Adrenal gland (tissue), 5 donors: ENCODE data around the gene NCKAP5L.

Experiments used
- CTCF ChIP-seq, 6 experiments: fragments of 450-650 bp in 4 of 6; fragments of 200-600 bp in 2 of 6; sonication (generic) in 1 of 6; IDR thresholded peaks; 1 replicate in 5 of 6; 2 replicates in 1 of 6; pipeline versions ENCODE4 v1.5.1 to v1.8.0; 2016 to 2021; ENCODE audit warnings: antibody characterized with exemption in 6 of 6, mild to moderate bottlenecking in 2 of 6, moderate library complexity in 1 of 6
- POLR2A ChIP-seq, 2 donors: fragments of 450-650 bp; IDR thresholded peaks; one replicate each; pipeline ENCODE4 v1.6.1; 2017; ENCODE audit warnings: antibody characterized with exemption in 2 of 2, mild to moderate bottlenecking in 2 of 2, moderate library complexity in 1 of 2
- donor health status: DM: no; HTN: no; CAD: no.

GRCh38 chr12:49876070-49876469 is 47.9 kb upstream of the NCKAP5L start:
- no peak for TF ChIP-seq CTCF (IDR thresholded peaks at IDR 0.05)
- TF ChIP-seq POLR2A (IDR thresholded peaks at IDR 0.05): no peak
